HG03457 (cell line): ENCODE results near the gene PCNT.

ENCODE experiments used
- ATAC-seq: cut with Tn5 transposase; IDR thresholded peaks from one replicate; pipeline ENCODE4 v1.9.1; 2021; ENCODE audit warnings: moderate number of reproducible peaks; ENCODE audit not compliant: unreplicated experiment

Gene PCNT, protein sequence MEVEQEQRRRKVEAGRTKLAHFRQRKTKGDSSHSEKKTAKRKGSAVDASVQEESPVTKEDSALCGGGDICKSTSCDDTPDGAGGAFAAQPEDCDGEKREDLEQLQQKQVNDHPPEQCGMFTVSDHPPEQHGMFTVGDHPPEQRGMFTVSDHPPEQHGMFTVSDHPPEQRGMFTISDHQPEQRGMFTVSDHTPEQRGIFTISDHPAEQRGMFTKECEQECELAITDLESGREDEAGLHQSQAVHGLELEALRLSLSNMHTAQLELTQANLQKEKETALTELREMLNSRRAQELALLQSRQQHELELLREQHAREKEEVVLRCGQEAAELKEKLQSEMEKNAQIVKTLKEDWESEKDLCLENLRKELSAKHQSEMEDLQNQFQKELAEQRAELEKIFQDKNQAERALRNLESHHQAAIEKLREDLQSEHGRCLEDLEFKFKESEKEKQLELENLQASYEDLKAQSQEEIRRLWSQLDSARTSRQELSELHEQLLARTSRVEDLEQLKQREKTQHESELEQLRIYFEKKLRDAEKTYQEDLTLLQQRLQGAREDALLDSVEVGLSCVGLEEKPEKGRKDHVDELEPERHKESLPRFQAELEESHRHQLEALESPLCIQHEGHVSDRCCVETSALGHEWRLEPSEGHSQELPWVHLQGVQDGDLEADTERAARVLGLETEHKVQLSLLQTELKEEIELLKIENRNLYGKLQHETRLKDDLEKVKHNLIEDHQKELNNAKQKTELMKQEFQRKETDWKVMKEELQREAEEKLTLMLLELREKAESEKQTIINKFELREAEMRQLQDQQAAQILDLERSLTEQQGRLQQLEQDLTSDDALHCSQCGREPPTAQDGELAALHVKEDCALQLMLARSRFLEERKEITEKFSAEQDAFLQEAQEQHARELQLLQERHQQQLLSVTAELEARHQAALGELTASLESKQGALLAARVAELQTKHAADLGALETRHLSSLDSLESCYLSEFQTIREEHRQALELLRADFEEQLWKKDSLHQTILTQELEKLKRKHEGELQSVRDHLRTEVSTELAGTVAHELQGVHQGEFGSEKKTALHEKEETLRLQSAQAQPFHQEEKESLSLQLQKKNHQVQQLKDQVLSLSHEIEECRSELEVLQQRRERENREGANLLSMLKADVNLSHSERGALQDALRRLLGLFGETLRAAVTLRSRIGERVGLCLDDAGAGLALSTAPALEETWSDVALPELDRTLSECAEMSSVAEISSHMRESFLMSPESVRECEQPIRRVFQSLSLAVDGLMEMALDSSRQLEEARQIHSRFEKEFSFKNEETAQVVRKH (N-terminal part only)

DNA sequence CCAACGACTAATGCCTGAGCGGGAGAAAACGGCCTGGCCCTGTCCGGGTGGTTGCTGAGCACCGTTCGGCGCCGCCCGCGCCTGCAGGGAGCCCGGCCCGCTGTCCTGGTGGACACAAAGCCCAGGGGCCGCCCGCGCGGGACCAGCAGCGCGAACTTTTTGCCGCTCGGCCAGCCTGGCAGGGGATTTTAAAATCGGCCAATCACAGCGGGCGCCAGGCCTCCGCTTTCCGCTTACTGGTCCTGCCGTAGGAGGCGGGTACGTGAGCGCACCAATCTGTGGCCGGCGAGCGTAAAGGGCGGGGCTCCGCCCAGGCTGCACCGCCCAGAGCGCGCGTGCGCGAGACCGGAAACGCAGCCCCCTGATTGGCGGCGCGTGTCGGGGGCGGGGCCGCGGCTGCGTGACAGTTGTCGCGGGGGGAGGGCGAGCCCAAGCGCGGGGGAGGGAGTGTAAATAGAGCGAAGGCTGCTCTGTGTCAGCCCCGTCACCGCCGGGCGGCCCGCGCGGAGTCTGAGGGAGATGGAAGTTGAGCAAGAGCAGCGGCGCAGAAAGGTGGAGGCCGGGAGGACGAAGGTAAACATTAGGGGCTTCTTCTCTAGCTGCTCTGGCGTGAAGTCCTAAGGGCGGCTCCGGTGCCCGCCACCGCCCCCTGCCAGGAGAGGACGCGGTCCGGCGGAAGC lies at the start of gene PCNT, which contains the start of gene C21orf58:
Gene PCNT (plus strand): TSS at position 447 of the 680 bp plus-strand sequence. CDS start 73 bp downstream, at position 520.
Gene C21orf58 (minus strand): TSS at position 161 of the 680 bp plus-strand sequence. CDS start 1,132 bp downstream, outside the sequence.
- ATAC-seq = peak; percentile 68

DNA sequence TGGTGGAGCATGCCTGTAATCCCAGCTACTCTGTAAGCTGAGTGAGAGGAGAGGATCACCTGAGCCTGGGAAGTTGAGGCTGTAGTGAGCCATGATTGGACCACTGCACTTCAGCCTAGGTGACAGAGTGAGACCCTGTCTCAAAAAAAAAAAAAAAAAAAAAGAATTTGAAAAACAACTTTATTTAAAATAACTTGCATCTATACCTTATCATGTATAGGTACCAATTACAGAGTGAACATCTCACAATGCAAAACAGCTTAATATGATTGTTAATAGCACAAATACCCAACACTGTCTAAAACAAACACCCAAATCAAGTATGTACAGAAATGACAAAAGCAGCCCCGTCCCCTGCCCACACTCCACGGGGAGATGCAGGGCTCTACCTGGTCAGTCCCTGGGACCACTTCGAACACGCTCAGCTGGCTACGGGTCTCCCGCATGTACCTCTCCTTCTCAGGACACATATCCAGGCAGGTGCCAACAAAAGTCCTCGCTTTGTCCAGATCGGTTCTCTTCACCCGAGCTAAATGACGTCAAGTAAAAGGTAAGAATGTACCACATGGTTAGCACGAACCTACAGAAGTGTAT lies 49.1 kb upstream of the PCNT start:
- ATAC-seq = no peak

DNA sequence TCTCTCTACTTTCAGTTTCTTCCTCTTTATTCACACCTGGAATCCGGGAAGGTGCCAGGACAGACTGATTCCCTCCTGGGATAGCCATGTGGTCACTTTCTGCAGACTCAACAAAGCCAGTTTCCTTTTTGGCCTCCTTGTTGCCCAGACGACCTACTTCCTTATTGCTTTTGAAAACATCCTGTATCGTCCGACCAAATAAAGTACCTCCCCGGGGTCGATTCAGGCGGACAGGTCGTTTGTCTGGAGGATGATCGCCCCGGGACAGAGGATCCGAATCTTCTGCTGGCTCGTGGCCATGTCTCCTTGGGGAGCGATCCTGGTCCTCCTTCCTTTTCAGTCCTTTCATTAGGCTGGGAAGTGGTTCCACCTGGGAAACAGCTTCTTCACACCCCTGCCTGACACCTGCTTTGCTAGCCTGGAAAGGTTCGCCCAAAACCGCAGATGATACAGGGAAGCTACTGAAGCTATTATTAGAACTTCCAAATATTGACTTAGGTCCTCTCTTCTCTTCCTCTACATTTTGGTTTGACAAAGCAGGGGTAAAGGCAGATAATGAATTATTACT lies 39.8 kb upstream of the PCNT start:
- ATAC-seq = no peak

DNA sequence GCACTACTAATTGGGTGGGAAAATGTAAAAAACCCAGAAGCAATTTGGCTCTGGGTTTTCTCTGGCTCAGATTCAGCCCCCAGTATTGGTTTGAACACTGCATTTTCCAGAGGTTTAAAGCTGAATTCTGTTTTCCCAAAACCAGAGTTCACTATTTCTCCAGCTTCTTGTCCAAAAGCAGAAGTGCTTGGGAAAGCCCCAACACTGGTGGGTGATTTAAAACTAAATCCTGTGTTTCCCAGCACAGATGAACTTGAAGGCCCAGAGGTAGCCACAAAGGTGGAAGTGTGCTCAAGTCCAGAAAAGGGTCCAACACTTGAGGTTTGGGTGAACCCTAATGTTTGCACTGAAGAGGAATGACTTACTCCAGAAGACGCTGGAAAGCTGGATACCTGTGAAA lies 39.2 kb upstream of the PCNT start:
- ATAC-seq = no peak

DNA sequence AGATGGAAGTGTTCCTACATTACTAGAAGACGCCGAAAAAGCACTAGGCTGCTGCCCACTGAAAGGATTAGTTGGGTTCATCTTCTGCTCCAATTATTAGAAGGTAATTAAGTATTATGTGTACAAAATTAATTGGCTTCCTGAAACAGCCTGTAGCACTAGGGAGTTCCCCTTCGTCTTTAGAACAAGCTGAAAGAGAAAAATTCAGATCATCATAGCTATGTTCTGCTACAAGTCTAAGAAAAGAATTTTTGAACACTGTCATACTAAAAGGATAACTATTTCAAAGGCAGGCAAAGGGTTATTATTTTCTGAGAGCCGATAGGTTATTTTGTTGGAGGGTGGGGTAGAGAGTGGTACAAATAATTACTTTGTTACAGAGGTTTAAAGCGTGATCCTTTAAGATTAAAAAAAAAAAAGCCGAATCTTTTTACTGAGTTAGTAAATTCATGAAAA lies 38.7 kb upstream of the PCNT start, which contains the start of gene MCM3AP:
Gene MCM3AP (minus strand): TSS at position 406 of the 456 bp plus-strand sequence. CDS start 325 bp downstream, at position 81.
- no peak for ATAC-seq

DNA sequence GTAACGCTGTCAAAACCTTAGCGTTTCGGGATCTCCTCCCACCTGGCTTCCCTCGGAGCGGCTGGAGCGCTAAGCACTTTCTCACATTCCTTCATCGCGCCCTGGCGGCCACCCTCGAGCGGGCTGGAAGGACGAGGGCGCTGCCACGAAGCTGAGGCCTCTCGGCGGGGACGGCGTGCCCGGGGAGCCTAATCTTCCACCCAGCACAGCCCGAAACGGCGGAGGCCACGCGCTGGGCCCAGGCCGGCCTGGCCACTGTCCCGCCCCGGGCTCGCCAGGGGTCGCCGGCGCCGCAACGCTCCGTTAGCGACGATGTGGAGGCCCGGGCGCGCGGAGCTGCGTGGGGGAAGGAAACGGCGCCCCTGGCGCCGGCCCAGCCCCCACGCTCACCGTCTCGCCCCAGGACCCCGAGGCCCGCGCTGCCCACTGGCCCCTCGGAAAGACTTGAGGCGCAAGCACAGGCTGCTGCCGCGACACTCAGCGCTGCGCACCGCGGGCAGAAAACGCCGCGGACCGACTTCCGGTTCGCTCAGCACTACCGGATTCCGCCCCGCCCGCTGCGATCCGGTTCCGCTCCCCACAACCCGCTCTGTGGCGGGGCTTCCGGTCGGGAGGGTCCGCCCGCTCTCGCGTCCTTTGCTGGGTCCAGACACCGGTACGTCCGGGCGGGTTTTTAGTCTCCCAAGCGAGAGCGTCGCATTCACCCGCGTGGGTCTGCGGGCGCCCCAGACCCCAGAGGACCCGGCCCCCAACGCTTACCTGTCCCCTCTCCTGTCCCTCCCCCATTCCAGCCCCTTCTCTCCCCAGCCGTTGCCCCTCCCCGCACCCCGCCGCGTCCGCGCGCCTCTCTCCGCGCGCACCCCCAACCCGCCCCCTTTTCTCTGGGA lies 38.0 kb upstream of the PCNT start, which contains the start of gene YBEY:
Gene YBEY (plus strand): TSS at position 582 of the 887 bp plus-strand sequence. CDS start 572 bp downstream, outside the sequence.
- ATAC-seq = peak; percentile 64

DNA sequence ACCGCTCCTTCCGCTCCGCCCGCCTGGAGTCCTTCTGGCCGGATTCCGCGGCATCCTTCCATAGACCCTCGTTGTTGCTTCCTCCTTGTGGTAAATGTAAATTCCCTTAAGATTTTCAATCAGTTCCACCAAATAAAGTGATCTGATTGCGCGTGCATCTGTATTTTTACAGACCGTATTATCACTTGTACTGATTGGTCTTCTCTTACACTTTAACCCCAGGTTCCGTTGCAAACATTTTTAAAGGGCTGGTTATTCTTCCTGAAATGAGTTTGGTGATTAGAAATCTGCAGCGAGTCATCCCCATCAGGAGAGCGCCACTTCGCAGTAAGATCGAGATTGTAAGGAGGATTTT lies 37.3 kb upstream of the PCNT start:
- ATAC-seq = no peak

DNA sequence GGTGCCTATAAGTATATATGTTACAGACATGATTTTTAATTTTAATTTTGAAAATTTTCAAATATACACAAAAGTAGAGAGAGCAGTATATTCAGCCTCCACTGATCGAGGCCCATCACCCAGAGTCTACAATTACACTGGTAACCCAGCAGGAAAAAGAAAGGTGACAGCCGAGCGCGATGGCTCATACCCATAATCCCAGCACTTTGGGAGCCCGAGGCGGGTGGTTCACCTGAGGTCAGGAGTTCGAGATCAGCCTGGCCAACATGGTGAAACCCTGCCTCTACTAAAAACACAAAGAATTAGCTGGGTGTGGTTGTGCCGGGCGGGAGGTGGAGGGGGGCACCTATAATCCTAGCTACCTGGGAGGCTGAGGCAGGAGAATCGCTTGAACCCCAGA lies 36.4 kb upstream of the PCNT start:
- no peak for ATAC-seq

DNA sequence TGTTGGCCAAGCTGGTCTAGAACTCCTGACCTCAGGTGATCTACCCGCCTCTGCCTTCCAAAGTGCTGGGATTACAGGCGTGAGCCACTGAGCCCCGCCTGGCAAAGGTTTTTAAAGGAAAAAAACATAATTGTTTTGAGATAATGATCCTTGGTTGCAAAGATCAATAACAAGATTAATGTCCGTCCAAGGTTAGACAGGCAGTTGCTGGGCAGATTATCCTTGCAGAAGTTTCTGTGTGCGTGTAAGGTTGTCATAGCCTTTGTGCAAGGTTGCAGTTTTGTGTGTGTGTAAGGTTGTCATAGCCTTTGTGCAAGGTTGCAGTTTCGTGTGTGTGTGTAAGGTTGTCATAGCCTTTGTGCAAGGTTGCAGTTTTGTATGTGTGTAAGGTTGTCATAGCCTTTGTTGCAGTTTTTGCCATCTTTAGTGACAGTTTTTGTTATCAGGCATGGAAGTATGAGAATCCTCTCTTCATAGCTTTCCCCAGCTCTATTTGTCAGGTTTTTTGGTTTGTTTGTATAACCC lies 34.2 kb upstream of the PCNT start:
- ATAC-seq = no peak

DNA sequence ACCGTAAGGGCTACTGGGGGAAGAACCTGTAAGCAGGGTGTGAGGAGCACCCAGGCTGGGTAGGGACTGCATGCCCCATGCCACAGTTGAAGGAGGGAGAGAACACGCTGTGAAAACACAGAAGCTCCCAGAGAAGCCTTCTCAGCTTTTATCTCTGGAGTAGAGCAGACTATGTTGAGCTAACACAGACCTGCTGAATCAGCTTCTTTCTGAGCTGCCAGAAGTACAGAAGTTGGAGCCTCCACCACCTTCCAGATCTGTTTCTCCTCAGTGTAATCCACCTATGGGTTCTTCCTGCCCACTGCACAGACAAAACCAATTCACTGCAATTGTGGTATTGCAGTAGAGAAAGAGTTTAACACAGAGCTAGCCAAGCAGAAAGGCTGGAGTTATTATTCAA lies 32.4 kb upstream of the PCNT start:
- no peak for ATAC-seq

DNA sequence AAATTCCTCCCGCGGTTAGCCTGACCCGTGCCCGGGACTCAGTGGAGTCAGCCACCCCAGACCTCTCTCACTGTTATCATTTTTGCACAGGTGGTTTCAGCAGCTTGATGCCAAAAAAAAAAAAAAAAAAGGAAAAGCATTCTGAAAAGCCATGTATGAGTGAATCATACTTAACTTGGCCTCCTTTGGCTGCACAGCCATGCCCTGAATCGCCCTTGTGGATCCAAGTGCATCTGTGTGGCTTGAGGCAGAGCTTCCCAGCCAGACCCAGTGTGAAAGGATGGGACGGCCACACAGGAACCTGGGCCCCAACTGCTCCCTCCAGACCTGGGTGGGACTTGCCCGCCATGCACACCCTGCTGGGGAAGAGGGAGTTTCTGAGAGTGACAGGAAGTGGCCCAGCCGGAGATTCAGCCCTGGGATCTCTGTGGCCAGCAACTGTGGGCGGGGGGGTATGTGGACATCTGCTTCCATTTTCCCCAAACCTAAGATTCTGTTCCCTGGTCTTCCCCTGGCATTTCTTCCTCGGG lies 29.2 kb upstream of the PCNT start:
- no peak for ATAC-seq

DNA sequence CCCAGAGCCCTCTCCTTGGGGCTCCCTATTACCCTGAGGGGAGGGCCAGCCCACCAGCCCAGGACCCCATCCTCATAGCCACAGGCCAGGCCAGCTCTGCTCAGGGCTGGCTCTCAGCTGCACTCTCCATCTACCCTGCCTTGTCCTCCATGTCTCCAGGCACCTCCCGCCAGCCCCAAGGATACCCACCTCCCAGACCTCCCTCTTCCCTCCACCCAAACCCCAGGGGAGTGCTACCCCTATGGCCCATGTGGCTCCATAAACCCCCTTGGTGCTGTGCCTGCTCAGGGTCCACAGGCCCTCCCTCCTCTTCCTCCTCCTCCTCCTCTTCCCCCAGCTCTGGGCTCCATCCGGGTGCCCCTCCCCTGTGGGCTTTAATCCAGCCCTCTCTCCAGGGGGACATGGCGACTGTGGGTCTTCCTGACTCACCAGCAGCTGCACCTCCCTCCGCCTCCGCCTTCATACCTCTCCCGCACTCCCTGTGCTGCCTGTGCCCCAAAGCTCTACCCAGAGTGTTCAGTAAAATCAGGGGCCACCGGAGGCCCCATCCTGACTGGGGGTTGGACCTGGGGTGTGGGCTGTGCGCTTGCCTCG lies 28.7 kb upstream of the PCNT start:
- ATAC-seq = no peak

DNA sequence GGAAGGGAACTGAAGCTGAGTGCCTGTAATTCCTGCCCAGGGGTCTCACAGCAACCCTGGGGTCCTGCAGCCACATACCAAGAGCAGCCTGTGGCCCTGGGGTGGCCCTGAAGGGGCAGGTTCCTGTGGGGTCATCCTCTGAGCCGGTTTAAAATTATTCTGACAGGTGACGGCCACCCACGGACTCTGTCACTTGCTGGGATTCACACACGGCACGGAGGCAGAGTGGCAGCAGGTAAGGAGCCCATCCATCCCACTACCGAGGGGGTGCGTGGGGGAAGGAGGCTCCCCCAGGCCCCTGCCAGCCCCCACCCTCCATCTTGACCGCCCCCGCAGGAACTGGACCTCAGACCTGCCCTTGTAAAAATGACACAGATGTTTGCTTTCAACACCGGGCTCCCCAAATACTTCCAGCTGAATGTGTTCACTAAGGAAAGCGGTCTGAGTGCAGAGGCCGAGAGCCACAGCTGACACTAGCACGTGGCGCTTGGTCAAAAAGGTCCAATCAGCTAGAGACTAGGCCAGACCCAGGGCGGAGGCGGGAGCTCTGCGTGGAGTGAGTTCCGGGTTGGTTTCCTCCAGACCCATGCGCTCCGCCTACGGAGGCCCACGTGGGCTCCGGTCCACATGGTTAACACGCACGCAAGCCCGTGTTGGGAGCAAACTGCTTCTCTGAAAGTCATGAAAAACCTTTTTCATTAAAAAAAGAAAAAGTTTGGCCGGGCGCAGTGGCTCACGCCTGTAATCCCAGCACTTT lies 27.8 kb upstream of the PCNT start:
- no peak for ATAC-seq

DNA sequence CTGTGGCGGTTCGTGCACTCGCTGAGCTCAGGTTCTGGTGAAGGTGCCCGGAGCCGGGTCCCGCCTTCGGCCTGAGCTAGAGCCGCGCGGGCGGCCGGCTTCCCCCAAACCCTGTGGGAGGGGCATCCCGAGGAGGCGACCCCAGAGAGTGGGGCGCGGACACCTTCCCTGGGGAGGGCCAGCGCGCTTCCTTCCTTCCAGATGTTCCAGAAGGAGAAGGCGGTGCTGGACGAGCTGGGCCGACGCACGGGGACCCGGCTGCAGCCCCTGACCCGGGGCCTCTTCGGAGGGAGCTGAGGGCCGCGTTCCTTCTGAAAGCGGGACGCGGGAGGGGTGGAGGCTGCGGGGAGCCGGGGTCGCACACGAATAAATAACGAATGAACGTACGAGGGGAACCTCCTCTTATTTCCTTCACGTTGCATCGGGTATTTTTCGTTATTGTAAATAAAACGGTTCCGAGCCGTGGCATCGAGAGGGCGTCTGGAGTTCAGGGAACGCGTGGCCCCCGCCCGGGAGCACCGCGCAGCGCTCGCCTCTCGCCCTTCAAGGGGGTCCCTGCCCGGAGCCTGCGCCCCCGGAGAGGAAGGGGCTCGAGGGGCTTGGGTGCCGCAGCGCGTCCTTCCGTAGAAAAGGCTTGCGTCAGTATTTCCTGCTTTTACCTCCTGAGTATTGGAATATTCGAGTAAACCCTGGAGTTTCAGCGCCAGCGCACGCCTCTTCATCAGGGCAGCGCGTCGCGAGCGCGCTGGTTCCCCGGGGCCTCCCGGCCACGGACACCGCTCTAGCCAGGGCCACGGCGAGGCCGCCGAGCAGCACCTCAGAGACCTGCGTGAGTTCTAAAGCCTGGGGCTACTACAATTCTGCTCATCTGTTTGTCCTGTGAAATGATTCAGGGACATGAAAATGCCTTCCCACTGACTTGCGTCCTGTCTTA lies 26.4 kb upstream of the PCNT start:
- no peak for ATAC-seq

DNA sequence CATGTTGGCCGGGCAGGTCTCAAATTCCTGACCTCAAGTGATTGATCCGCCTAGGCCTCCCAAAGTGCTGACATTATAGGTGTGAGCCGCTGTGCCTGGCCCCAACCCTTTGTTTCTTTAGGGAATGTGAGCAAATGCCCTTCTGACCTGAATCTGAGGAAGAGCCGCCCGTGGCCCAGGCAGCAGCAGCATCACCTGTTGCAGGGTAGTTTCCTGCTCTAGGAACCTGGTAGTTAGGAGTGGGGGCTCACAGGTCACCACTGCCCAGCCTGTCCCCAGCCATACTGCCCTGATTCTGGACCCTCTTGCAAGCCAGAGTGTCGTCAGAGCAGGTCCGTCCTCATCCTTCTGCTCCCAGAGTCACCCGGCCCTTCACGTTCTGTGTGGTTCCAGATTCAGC lies 24.8 kb upstream of the PCNT start:
- no peak for ATAC-seq

DNA sequence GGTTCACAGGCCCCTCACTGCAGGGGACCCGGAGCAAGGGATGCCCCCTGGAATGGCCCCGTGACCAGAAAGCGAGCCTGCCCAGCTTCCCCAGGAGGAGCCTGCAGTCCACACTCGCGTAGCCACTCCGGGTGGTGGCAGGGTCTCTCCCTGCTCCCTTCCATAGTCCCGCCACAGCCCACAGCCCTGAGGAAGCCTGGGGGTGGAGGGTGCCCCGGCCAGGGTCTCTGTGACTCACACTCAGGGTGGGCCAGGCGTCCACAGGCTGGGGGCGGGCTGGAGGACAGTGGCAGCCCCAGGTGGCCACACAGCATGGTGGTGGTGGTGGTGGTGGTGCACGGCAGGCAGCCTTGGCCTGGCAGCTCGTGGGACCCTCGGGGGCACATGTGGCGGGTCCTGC lies 22.2 kb upstream of the PCNT start:
- no peak for ATAC-seq
